ENCODE data around the gene HEATR1.

Gene HEATR1

GRCh38 chr1:236568285-236568894, 35.9 kb downstream of the HEATR1 start:
- DNase-seq (ENCODE audit: low read depth), result no peak

DNA sequence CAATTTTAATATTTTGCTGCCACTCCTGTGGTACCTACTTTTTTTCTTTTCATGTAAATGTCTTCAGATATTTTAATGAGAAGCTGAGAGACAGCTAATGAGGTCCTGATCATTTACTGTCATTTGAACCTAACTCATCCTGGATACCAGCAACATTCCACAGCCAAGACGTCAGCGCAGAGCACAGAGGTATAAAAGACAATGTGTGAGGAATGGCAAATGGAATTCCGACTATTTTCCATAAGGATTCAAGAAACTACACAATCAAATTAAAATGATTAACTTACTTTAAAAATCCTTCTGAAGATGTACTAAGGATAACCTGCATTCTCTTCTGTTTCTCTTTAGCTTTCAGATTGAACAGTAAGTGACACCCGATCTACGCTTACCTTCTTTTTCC, 38.8 kb downstream of the HEATR1 start:
- TF ChIP-seq, protein P1, sequence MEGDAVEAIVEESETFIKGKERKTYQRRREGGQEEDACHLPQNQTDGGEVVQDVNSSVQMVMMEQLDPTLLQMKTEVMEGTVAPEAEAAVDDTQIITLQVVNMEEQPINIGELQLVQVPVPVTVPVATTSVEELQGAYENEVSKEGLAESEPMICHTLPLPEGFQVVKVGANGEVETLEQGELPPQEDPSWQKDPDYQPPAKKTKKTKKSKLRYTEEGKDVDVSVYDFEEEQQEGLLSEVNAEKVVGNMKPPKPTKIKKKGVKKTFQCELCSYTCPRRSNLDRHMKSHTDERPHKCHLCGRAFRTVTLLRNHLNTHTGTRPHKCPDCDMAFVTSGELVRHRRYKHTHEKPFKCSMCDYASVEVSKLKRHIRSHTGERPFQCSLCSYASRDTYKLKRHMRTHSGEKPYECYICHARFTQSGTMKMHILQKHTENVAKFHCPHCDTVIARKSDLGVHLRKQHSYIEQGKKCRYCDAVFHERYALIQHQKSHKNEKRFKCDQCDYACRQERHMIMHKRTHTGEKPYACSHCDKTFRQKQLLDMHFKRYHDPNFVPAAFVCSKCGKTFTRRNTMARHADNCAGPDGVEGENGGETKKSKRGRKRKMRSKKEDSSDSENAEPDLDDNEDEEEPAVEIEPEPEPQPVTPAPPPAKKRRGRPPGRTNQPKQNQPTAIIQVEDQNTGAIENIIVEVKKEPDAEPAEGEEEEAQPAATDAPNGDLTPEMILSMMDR (IDR thresholded peaks at IDR 0.05; ENCODE audit: low read depth, low read length, missing control alignments), result no peak
- DNase-seq (ENCODE audit: low read depth), result no peak
- no peak overlapping the region for H3K4me3 ChIP-seq (ENCODE audit: low read depth, low read length)

More at GRCh38 chr1:236568285-236568894, 35.9 kb downstream of the HEATR1 start:
- H3K4me3 ChIP-seq (ENCODE audit: low read depth, low read length), result no peak overlapping the region
- TF ChIP-seq, protein P1 (IDR thresholded peaks at IDR 0.05; ENCODE audit: low read depth, low read length, missing control alignments), result no peak

GRCh38 chr1:236561976-236562375, 42.3 kb downstream of the HEATR1 start:
- TF ChIP-seq, protein P1 (IDR thresholded peaks at IDR 0.05; ENCODE audit: low read depth, low read length, missing control alignments), result no peak
- no peak overlapping the region for H3K4me3 ChIP-seq (ENCODE audit: low read depth, low read length)
- DNase-seq (ENCODE audit: low read depth), result no peak

DNA sequence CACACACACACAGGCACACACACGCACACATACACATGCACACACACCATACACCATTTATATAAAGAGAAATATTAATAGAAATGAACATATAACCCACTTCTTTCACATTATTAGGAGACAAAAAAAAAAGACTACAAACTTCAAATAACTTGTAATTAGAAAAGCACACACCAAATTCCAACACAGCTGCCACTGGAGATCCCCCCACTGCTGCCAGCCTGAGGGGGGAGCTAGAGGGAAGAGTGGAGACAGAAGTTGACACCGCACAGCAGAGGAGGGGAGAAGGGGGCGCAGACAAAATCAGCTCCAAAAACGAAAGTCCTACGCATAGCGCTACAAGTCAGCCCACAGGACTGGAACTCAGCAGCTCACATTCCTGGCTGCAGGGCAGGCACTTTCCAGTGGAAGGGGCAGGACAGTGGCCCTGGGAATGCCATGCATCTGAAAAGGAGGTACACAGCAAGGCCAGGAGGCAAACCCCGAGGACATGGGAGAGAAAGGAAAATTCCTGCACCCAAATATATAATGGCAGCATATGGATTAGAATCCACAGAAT, 44.0 kb downstream of the HEATR1 start:
- no peak overlapping the region for H3K4me3 ChIP-seq (ENCODE audit: low read depth, low read length)
- TF ChIP-seq, protein P1 (IDR thresholded peaks at IDR 0.05; ENCODE audit: low read depth, low read length, missing control alignments), result no peak
- no peak for DNase-seq (ENCODE audit: low read depth)

DNA sequence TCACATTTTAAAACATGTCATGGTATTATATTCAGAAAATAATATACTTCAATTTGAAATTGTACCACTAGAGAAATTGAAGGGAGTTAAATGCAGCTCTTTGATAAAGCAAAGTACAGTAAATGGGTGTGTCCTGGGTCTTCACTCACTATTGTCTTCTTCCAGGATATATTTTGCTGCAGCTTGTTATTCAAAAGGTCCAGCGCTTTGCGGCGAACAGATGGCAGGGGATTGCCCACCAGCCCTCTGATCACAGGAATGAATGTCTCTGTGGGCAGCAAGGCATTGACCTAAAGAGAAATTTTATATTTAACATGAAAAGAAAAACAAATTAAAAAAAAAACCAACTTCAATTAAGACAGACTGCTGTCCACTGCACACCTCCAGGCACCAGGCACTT, 45.5 kb downstream of the HEATR1 start:
- no peak overlapping the region for H3K4me3 ChIP-seq (ENCODE audit: low read depth, low read length)
- TF ChIP-seq, protein P1 (IDR thresholded peaks at IDR 0.05; ENCODE audit: low read depth, low read length, missing control alignments), result no peak
- no peak for DNase-seq (ENCODE audit: low read depth)

DNA sequence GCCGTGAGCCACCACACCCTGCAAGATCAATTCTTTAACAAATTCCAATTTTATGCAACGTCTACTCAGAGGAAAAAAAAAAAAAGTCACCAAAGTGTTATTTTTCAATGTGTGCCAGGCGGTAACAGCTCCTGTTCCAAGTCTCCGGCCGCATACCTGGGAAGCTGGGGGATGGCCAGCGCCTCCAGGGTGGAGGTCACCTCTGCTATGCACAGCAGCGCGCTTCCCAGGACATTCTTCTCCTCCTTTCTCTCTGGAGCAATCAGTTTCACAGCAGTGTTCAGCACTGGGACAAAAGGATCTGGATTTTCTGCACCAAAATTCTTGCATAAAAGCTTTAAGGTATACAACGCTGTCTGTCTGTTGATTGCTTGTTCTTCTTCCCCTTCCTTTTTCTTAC, 46.2 kb downstream of the HEATR1 start:
- no peak overlapping the region for H3K4me3 ChIP-seq (ENCODE audit: low read depth, low read length)
- DNase-seq (ENCODE audit: low read depth), result no peak
- TF ChIP-seq, protein P1 (IDR thresholded peaks at IDR 0.05; ENCODE audit: low read depth, low read length, missing control alignments), result no peak

- no peak for DNase-seq (ENCODE audit: low read depth)
- no peak overlapping the region for H3K4me3 ChIP-seq (ENCODE audit: low read depth, low read length)
- TF ChIP-seq, protein P1 (IDR thresholded peaks at IDR 0.05; ENCODE audit: low read depth, low read length, missing control alignments), result no peak
Observed at GRCh38 chr1:236556606-236557005, 47.7 kb downstream of the HEATR1 start.

Measured in GM12864 (cell line).